GM19324 (cell line): Measurements from ENCODE around the gene NFE2L1.
"Not testable (repeated sequence)": the region's sequence is repeated elsewhere in the genome, so short reads cannot be mapped to it uniquely, and the experiment has no call there.

Experiments
- ATAC-seq: cut with Tn5 transposase; IDR thresholded peaks from one replicate; pipeline ENCODE4 v1.9.1; 2021; ENCODE audit warnings: mild to moderate bottlenecking, moderate library complexity; ENCODE audit not compliant: unreplicated experiment, low FRiP score

Gene NFE2L1

DNA sequence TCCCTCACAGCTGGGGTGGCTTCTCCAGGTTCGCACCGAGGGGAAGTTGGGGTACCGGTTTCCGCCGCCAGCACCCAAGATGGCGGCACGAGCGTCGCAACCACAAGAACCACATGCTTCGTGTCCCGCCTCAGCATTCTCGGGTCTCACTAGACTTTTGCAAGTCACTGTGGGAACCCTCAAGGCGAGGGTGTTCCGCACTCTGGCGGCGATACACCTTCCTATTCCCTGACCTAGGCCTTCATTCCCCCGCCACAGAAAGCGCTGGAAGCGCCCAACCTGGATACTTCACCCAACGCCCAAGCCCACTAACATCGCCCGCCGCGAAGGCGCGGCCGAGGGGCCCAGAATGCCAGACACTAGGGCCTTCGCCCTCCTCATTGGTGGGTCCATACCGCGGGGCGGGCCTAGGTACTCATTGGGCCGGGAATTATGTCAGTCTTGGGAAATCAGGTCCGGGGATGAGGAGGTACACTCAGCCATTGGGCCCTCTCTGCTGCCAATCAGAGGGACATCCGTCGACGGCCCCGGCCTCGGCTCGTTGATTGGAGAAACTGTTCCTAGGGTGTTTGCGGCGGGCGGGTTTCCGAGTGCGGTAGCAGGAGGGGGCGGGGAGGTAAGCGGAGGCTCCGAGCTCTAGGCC lies at the start of gene NFE2L1:
NFE2L1 (plus strand) TSS at position 619 of the 643 bp plus-strand sequence. CDS start 2,760 bp downstream, outside the sequence.
- peak; percentile 93 for ATAC-seq

DNA sequence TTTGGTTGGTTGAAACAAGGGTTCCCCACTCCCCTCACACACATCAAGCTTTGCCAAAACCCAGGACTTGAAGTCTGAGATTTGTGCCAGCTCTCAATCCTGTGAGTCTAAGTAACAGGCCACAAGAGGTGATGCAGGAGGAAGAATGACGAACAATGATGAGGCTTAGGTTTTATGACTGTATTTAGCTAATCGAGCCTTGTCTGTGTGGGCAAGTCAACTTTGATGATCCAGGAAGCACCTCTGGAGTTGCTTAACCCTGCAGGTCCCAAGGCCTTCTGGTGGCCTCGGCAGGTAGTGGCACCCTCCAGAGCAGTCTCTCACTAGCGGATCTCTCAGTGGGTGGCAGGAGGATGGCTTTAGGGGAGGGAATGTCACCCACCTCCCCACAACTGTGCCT lies 48.6 kb upstream of the NFE2L1 start:
- no peak for ATAC-seq

GRCh38 chr17:48001197-48001596 lies 47.0 kb upstream of the NFE2L1 start:
- ATAC-seq = no peak

DNA sequence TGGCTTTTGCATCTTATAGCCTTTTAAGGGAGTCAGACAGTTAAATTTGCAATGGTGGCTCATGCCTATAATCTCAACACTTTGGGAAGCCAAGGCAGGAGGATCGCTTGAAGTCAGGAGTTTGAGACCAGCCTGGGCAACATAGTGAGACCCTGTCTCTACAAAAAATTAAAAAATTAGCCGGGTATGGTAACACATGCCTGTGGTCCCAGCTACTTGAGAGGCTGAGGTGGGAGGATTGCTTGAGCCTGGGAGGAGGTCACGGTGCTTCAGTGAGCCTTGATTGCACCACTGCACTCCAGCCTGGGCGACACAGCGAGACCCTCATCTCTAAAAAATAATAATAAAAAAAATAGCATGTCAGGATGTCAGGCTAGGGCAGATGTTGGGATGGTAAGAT lies 46.5 kb upstream of the NFE2L1 start:
- not testable (repeated sequence) for ATAC-seq

DNA sequence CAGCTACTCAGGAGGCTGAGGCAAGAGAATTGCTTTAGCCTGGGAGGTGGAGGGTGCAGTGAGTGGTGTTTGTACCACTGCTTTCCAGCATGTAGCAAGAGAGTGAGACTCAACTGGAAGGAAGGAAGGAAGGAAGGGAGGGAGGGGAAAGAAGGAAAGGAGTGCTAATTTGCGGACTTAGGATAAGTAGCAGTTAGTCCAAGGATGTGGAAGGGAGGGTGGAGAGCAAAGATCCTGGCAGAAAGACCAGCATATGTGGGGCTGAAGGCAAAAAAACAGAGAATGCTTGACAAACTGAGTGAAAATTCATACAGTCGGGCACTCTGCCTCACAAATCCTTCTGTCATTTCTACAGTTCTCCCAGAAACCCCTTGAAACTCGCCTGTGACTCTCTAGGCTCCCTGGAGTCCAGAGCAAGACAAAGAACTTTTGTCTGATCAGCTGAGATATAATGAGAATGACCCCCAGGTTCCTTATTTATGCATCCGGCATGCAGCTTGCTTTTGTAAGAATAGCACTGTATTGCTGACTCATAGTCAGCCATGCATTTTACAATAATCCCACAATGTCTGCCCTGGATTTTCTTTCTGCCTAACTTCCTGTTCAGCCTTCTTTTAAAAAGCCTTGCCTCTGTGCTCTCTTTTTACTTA lies 45.8 kb upstream of the NFE2L1 start:
- no peak for ATAC-seq

DNA sequence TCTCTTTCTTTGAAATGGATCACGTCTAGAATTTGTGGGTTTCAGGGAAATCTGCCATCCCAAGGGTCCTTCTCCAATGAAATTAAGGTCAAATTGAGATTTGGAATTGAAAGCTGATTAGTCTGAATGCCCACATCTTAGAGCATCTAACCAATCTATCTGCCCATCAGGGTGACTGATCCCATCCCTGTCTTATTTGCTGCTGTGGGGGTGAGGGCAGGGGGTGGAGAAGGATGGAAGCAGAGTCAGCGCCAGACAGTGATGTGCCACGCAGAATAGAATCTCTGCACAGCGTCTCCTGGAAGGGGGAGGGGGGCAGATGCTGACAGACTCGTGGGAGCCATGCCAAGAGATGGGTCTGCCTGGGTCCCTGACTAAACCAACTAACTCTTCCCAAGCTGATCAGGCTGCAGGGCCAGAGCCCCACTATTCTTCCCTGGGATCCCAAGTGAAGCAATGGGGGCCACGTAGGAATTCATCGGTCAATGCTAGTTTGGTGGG lies 45.2 kb upstream of the NFE2L1 start:
- ATAC-seq = no peak

DNA sequence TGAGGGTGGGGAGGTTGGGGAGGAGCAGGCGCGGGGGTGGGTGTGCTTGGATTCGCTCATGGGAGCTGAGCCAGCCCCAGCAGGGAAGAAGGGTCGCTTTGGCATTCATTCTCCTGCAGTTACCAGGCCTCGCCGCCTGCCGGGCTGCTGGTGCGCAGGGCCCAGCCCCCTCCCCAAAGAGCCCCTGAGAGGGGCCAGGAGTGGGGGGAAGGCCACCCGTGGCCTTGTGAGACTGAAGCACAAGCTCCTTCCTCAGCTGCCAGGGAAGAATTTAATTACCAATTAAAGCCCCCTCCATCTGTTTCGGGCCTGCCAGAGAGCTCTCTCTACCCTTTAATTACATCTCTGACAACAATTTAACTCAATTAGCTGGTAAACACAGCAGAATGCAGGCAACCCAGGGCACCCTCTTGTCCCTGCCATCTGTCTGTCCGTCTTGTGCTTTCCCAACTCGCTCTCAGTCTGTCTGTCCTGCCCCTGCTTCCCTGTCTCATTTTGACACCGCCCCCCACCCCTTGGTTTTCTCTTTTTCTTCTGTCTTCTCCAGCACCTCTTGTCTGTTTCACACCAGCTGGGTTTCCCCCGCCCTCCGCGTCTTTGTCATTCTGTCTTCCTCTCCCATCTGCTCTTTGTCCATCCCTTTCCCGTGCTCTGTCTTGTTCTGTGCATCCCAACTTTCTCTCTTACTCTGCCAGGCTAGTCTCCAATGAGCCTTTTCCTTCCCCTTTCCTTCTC lies 44.6 kb upstream of the NFE2L1 start:
- no peak for ATAC-seq

- ATAC-seq = no peak
Measured at GRCh38 chr17:48004983-48005382, 43.2 kb upstream of the NFE2L1 start.

- no peak for ATAC-seq
Measured at GRCh38 chr17:48006936-48007709, 41.0 kb upstream of the NFE2L1 start.

GRCh38 chr17:48010193-48010592 lies 38.0 kb upstream of the NFE2L1 start:
- ATAC-seq = no peak

DNA sequence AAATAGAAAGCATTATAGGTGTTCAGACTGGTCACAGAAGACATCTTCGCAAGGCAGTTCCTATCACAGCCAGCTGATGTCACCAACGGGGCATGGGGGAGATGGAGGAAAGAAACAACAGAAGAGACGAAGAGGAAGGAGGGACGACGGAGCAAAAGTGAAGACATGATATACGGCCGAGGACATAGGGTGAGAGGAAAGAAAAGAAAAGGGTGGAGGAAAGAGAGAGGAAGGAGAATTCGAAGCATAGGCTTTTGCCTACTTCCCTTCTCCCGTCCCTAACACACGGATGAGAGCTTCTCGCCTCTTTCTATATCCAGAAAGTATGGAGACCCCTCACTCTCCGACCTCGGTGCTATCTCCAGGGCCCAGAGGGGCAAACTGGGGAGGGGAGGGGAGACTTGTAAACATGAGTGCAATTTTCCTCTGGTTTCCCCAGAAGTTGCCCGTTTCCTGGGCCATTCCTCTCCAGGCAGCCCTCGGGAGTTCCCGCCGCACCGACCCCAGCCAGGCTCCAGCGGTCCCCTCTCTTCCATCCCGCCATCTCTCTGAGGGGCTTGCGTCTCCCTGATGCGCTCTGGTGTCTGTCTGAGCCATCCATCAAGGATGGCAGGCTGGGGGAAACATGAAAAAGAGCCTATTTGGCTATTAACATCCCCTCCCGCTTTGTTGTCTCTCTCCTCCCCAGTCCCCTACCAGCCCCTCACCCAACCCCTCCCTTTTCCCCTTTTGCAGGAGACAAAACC lies 36.6 kb upstream of the NFE2L1 start:
- no peak for ATAC-seq

- ATAC-seq = no peak
Measured at GRCh38 chr17:48012151-48012520, 36.0 kb upstream of the NFE2L1 start.

GRCh38 chr17:48012654-48013053 lies 35.5 kb upstream of the NFE2L1 start:
- ATAC-seq = no peak

DNA sequence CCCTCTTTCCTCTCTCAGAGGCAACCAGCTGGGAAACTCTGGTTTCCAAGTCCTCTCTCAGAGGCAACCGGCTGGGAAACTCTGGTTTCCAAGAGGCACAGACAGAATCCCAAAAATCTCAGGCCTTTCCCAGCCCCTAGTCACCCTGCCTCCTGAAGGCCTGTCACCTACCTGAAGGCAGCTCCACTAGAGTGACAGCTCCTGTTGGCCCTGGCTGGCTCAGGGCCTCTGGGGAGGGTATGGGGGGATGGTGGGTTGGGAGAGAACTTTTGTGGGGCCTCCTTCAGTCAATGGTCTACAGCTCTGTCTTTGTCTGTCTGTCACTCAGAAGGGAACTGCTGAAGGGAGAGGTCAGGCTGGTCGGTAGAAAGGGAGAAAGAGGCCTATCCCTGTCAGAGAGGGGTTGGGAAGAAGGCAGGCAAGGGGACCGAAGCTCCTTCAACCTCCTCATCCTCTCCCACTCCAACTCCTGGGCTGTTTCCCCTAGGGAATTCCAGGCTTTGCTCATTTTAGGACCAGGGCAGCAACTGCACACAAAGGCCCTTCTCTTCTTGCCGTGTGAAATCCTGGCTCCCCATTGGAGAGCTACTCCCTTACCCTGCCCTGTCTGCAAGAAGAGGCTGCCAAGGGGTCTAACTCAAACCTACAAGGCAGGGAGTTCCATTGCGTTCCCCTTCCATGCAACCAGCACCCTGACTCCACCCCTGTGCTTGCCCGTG lies 34.1 kb upstream of the NFE2L1 start:
- no peak for ATAC-seq

DNA sequence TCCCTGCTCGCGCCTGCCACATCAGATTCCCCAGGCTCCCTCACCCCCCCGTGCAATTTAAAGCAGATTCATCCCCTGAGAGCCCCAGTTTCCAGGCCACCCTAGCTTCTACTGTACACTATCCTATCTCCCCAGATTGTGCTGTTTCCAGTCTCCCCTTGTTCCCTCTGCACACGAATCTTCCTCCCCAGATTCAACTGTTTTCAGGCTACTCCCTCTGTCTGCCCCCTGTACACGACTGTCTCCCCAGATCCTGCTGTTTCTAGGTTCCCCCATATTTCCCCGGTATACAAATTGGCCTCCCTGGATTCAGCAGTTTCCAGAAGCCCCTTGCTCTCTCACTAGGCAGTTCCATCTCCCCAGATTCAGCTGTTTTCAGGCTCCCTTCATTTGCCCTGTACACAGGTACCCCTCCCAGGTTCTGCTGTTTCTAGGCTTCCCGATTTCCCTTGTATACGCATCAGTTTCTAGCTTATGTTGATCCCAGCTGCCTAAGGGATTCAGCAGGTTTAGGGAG lies 33.5 kb upstream of the NFE2L1 start:
- no peak for ATAC-seq

GRCh38 chr17:48016112-48016511 lies 32.0 kb upstream of the NFE2L1 start:
- ATAC-seq = no peak

DNA sequence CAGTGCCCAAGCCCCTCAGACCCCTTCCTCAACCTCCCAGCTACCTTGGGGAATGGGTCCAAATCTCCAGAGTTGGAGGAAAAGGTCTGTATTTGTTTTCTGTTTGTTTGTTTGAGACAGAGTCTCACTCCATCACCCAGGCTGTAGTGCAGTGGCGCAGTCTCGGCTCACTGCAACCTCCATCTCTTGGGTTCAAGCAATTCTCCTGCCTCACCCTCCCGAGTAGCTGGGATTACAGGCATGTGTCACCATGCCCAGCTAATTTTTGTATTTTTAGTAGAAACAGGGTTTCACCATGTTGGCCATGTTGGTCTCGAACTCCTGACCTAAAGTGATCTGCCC lies 30.4 kb upstream of the NFE2L1 start:
- peak; percentile 19 for ATAC-seq

DNA sequence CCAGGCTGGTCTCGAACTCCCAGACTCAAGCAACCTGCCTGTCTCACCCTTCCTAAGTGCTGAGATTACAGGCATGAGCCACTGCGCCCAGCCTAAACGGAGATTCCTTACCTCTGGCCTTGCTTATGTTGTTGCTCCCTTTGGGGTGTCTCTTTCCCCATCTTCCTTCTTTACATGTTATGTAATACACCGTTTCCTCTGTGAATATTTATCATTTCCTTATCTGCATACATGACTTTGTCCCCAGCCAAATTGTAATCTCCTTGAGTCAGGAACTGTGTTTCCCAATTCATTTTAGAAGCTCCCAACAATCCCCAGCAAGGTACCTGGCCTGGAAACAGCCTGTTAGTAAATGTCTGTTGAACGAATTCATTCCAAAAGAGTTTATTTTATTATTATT lies 26.2 kb upstream of the NFE2L1 start:
- no peak for ATAC-seq

GRCh38 chr17:48022901-48023300 lies 25.3 kb upstream of the NFE2L1 start:
- no peak for ATAC-seq
